GM18508 (cell line): ENCODE data around the gene GPHB5.
"Not testable (repeated sequence)": the region's sequence is repeated elsewhere in the genome, so short reads cannot be mapped to it uniquely, and the experiment has no call there.

ENCODE experiments used
- ATAC-seq: cut with Tn5 transposase; IDR thresholded peaks from one replicate; pipeline ENCODE4 v1.9.1; 2021; ENCODE audit warnings: moderate number of reproducible peaks; ENCODE audit not compliant: insufficient read depth, unreplicated experiment

GPHB5 gene

GRCh38 chr14:63318835-63319234 lies at the start of gene GPHB5:
Gene GPHB5, minus strand, starts transcription at chr14:63318935. Its CDS starts 1,086 bp downstream, at chr14:63317849.
- ATAC-seq: no peak

GRCh38 chr14:63367742-63368364 lies 49.1 kb upstream of the GPHB5 start:
- ATAC-seq: no peak

GRCh38 chr14:63362389-63362819 lies 43.7 kb upstream of the GPHB5 start:
- no peak for ATAC-seq

GRCh38 chr14:63361790-63362189 lies 43.1 kb upstream of the GPHB5 start:
- no peak for ATAC-seq

GRCh38 chr14:63357841-63358240 lies 39.1 kb upstream of the GPHB5 start:
- ATAC-seq: no peak

GRCh38 chr14:63345826-63346225 lies 27.1 kb upstream of the GPHB5 start:
- ATAC-seq: no peak

GRCh38 chr14:63344336-63344735 lies 25.6 kb upstream of the GPHB5 start:
- ATAC-seq: no peak

GRCh38 chr14:63343878-63344277 lies 25.1 kb upstream of the GPHB5 start:
- ATAC-seq: no peak

- ATAC-seq: no peak
These were observed 23.6 kb upstream of the GPHB5 start for GRCh38 chr14:63342371-63342770.

GRCh38 chr14:63328787-63329737 lies 10.3 kb upstream of the GPHB5 start:
- ATAC-seq: no peak

GRCh38 chr14:63326840-63327239 lies 8.1 kb upstream of the GPHB5 start:
- no peak for ATAC-seq

- ATAC-seq: no peak
These were observed 4.3 kb upstream of the GPHB5 start for GRCh38 chr14:63322897-63323573.

GRCh38 chr14:63322472-63322871 lies 3.7 kb upstream of the GPHB5 start:
- ATAC-seq: no peak

GRCh38 chr14:63308723-63309317 lies 9.9 kb downstream of the GPHB5 start:
- no peak for ATAC-seq

GRCh38 chr14:63304429-63304828 lies 14.3 kb downstream of the GPHB5 start:
- ATAC-seq: not testable (repeated sequence)

- ATAC-seq: no peak
These were observed 16.7 kb downstream of the GPHB5 start for GRCh38 chr14:63301891-63302534.

GRCh38 chr14:63300854-63301253 lies 17.9 kb downstream of the GPHB5 start:
- ATAC-seq: no peak

GRCh38 chr14:63299351-63300110 lies 19.2 kb downstream of the GPHB5 start:
- no peak for ATAC-seq

GRCh38 chr14:63297372-63298063 lies 21.2 kb downstream of the GPHB5 start:
- no peak for ATAC-seq
